ENCODE measurements around the gene PCNX4. TPM values are rescaled to one million over a fixed set of nuclear protein-coding genes. Genes with fewer than 3 reads are reported as not detected.

The PCNX4 gene
- total RNA-seq, 6 donors from 2014 or later: 35.0 to 75.1 (median 48.7) TPM

- 95 to 100% methylated on average over 3 of the region's 3 CpGs for WGBS, 2 donors
- H3K9me3 ChIP-seq: no peaks in the 10 kb centered on the region
- DNase-seq (no peak), ATAC-seq (ENCODE audit: low FRiP score in 2 of 2) (no peak)
- no peaks in the 10 kb centered on the region for H3K27me3 ChIP-seq
- peaks cover 6 to 10% (median 8%) of the 10 kb centered on the region in 4 donors for H3K4me1 ChIP-seq
- H3K36me3 ChIP-seq: no peaks in the 10 kb centered on the region
- TF ChIP-seq EP300 (IDR thresholded peaks at IDR 0.05): no peak
- H3K4me3 ChIP-seq: no peak overlapping the region
- no peak overlapping the region for H3K27ac ChIP-seq
Measured at GRCh38 chr14:60169722-60170121, 78.0 kb downstream of the PCNX4 start.

- DNase-seq (no peak), ATAC-seq (ENCODE audit: low FRiP score in 2 of 2) (no peak)
- H3K4me1 ChIP-seq: peaks cover under 1 to 6% (median 3%) of the 10 kb centered on the region in 4 donors
- no peaks in the 10 kb centered on the region for H3K36me3 ChIP-seq
- no peaks in the 10 kb centered on the region for H3K27me3 ChIP-seq
- no peak overlapping the region for H3K27ac ChIP-seq
- TF ChIP-seq POLR2A (IDR thresholded peaks at IDR 0.05): no peak
- TF ChIP-seq POLR2AphosphoS5 (IDR thresholded peaks at IDR 0.05): no peak
- TF ChIP-seq EP300 (IDR thresholded peaks at IDR 0.05): no peak
- no peak for TF ChIP-seq CTCF (IDR thresholded peaks at IDR 0.05)
- 94 to 97% methylated on average over 4 of the region's 4 CpGs for WGBS, 2 donors
- H3K9me3 ChIP-seq: no peaks in the 10 kb centered on the region
- H3K4me3 ChIP-seq: no peak overlapping the region
Measured at GRCh38 chr14:60170948-60171347, 79.2 kb downstream of the PCNX4 start.

- H3K4me1 ChIP-seq: no peaks in the 10 kb centered on the region
- H3K27ac ChIP-seq: no peak overlapping the region
- DNase-seq (no peak), ATAC-seq (ENCODE audit: low FRiP score in 2 of 2) (no peak)
- no peaks in the 10 kb centered on the region for H3K27me3 ChIP-seq
- WGBS, 2 donors: 91 to 98% methylated on average over 2 of the region's 2 CpGs
- no peaks in the 10 kb centered on the region for H3K9me3 ChIP-seq
- H3K4me3 ChIP-seq: no peak overlapping the region
- no peak for TF ChIP-seq EP300 (IDR thresholded peaks at IDR 0.05)
- TF ChIP-seq POLR2A (IDR thresholded peaks at IDR 0.05): no peak
- TF ChIP-seq CTCF (IDR thresholded peaks at IDR 0.05): no peak
- no peak for TF ChIP-seq POLR2AphosphoS5 (IDR thresholded peaks at IDR 0.05)
- H3K36me3 ChIP-seq: no peaks in the 10 kb centered on the region
Measured at GRCh38 chr14:60171690-60172089, 80.0 kb downstream of the PCNX4 start.

GRCh38 chr14:60174352-60175254, 82.9 kb downstream of the PCNX4 start:
- no peak overlapping the region for H3K27ac ChIP-seq
- no peak for ATAC-seq (ENCODE audit: low FRiP score in 2 of 2)
- no peaks in the 10 kb centered on the region for H3K4me1 ChIP-seq
- no peaks in the 10 kb centered on the region for H3K9me3 ChIP-seq
- 86 to 88% methylated on average over 11 of the region's 11 CpGs for WGBS, 2 donors
- H3K27me3 ChIP-seq: no peaks in the 10 kb centered on the region
- no peak for DNase-seq
- H3K4me3 ChIP-seq: no peak overlapping the region
- TF ChIP-seq POLR2A (IDR thresholded peaks at IDR 0.05) (no peak), CTCF (IDR thresholded peaks at IDR 0.05) (no peak), POLR2AphosphoS5 (IDR thresholded peaks at IDR 0.05) (no peak)
- H3K36me3 ChIP-seq: no peaks in the 10 kb centered on the region

GRCh38 chr14:60175255-60175902, 83.7 kb downstream of the PCNX4 start:
- Histone ChIP-seq H3K4me1 (no peaks in the 10 kb centered on the region), H3K27ac (no peak overlapping the region), H3K36me3 (no peaks in the 10 kb centered on the region), H3K9me3 (no peaks in the 10 kb centered on the region), H3K27me3 (no peaks in the 10 kb centered on the region), H3K4me3 (no peak overlapping the region)
- TF ChIP-seq EP300 (IDR thresholded peaks at IDR 0.05) (no peak), POLR2AphosphoS5 (IDR thresholded peaks at IDR 0.05) (no peak), POLR2A (IDR thresholded peaks at IDR 0.05) (no peak), CTCF (IDR thresholded peaks at IDR 0.05) (no peak)
- DNase-seq (no peak), ATAC-seq (ENCODE audit: low FRiP score in 2 of 2) (no peak)
- 74 to 87% methylated on average over 2 of the region's 2 CpGs for WGBS, 2 donors
